Measurements from ENCODE around the gene RING1. TPM values are rescaled to one million over a fixed set of nuclear protein-coding genes. Genes with fewer than 3 reads are reported as not detected.
A peak's percentile ranks its signal among the peaks of the same experiment; 100 is the strongest.

The RING1 gene
- polyA plus RNA-seq, 1 of the 3 experiments (the other 2 are of a cell fraction), result 61.3 TPM

- TF ChIP-seq FOXM1 (IDR thresholded peaks at IDR 0.05; ENCODE audit: low read depth), result no peak
- no peak for TF ChIP-seq GATA2 (CRISPR knock-in tag; IDR thresholded peaks at IDR 0.05)
- no peak for TF ChIP-seq USF1 (IDR thresholded peaks at IDR 0.05; ENCODE audit: borderline replicate concordance, low read depth)
- peak; percentile 59 for TF ChIP-seq CHD2 (IDR thresholded peaks at IDR 0.05; ENCODE audit: low read length, partially characterized antibody)
- no peak for TF ChIP-seq FOSL2 (IDR thresholded peaks at IDR 0.05; ENCODE audit: borderline replicate concordance, low read depth)
- no peak for TF ChIP-seq TAF1 (IDR thresholded peaks at IDR 0.05; ENCODE audit: borderline replicate concordance, low read depth, low read length)
- no peak for TF ChIP-seq RFX5 (IDR thresholded peaks at IDR 0.05; ENCODE audit: low read length)
- TF ChIP-seq MXI1 (IDR thresholded peaks at IDR 0.05; ENCODE audit: low read depth, low read length), result no peak
- TF ChIP-seq IRF3 (IDR thresholded peaks at IDR 0.05; ENCODE audit: low read depth, low read length), result no peak
- no peak for TF ChIP-seq RCOR1 (IDR thresholded peaks at IDR 0.05; ENCODE audit: low read length)
- TF ChIP-seq SIN3A (IDR thresholded peaks at IDR 0.05; ENCODE audit: borderline replicate concordance, low read depth, low read length), result no peak
- no peak for TF ChIP-seq GABPA (IDR thresholded peaks at IDR 0.05; ENCODE audit: low read depth)
- no peak for TF ChIP-seq FOXJ3 (CRISPR knock-in tag; IDR thresholded peaks at IDR 0.05)
- no peak for TF ChIP-seq ZBTB33 (IDR thresholded peaks at IDR 0.05; ENCODE audit: borderline replicate concordance, low read depth)
- TF ChIP-seq NFIC (IDR thresholded peaks at IDR 0.05; ENCODE audit: borderline replicate concordance), result no peak
- TF ChIP-seq POLR2AphosphoS5 (IDR thresholded peaks at IDR 0.05; ENCODE audit: low read depth, low read length), result no peak
- peak; percentile 37; the same call in 1 of the 2 replicates for TF ChIP-seq YY1 (IDR thresholded peaks at IDR 0.05; ENCODE audit: low read depth)
Measured at GRCh38 chr6:33207552-33208090, 679 bp upstream of the RING1 start (continued).

GRCh38 chr6:33209856-33210255 is 1.6 kb downstream of the RING1 start:
- Histone ChIP-seq H3F3A (replicated peaks; ENCODE audit: insufficient read depth) (peaks cover 13% of the 10 kb centered on the region), H3K9me2 (no peaks in the 10 kb centered on the region), H3K27ac (ENCODE audit: low read depth in 2 of 2, low read length in 1 of 2) (no peak overlapping the region), H3K4me2 (no peak overlapping the region), H3K4me3 (ENCODE audit: low read depth in 2 of 2, low read length in 1 of 2) (no peak overlapping the region), H4K20me1 (ENCODE audit: insufficient read depth) (no peaks in the 10 kb centered on the region), H3K9ac (no peak overlapping the region), H3K36me3 (replicated peaks in 1 of 2; ENCODE audit: control insufficient read depth in 1 of 2, insufficient read depth in 2 of 2, low read length in 1 of 2) (peaks cover 10 to 19% of the 10 kb centered on the region in 2 experiments), H3K79me2 (ENCODE audit: insufficient read depth) (peaks cover 14% of the 10 kb centered on the region; the same call in 1 of the 2 replicates), H3K4me1 (ENCODE audit: control insufficient read depth in 1 of 2, insufficient read depth in 2 of 2, low read depth in 1 of 2, low read length in 1 of 2) (peaks cover 20 to 41% of the 10 kb centered on the region in 2 experiments; a peak in 3 of 4 replicates), H3K27me3 (ENCODE audit: insufficient read depth) (no peaks in the 10 kb centered on the region), H3K9me3 (no peaks in the 10 kb centered on the region), H2AFZ (ENCODE audit: low read depth) (no peak overlapping the region)
- TF ChIP-seq MAX (IDR thresholded peaks at IDR 0.05; ENCODE audit: low read depth) (no peak), SIN3A (IDR thresholded peaks at IDR 0.05; ENCODE audit: borderline replicate concordance, low read depth, low read length) (no peak), GABPA (IDR thresholded peaks at IDR 0.05; ENCODE audit: low read depth) (no peak), CHD2 (IDR thresholded peaks at IDR 0.05; ENCODE audit: low read length, partially characterized antibody) (no peak), NFIC (IDR thresholded peaks at IDR 0.05; ENCODE audit: borderline replicate concordance) (no peak), ELF1 (IDR thresholded peaks at IDR 0.05) (no peak), YY1 (IDR thresholded peaks at IDR 0.05; ENCODE audit: low read depth) (no peak), EZH2phosphoT487 (IDR thresholded peaks at IDR 0.05; ENCODE audit: borderline replicate concordance, low read depth) (no peak), RFX5 (IDR thresholded peaks at IDR 0.05; ENCODE audit: low read length) (no peak), REST (IDR thresholded peaks at IDR 0.05; ENCODE audit: low read depth, low read length) (no peak), FOXM1 (IDR thresholded peaks at IDR 0.05; ENCODE audit: low read depth) (no peak), FOXJ3 (CRISPR knock-in tag; IDR thresholded peaks at IDR 0.05) (no peak), RAD21 (IDR thresholded peaks at IDR 0.05; ENCODE audit: low read length) (no peak)
- DNase-seq, result no peak
- POLR2A ChIA-PET, result no interaction called here
- 95% methylated on average over 10 of the region's 10 CpGs for WGBS (ENCODE audit: low lambda C conversion rate)
- CTCF ChIA-PET, result interaction anchor here (3.4 to 3.5 kb wide), 2 partner anchors 11 to 39 kb away, joined by 14 to 27 read pairs; no protein-coding TSS in a partner anchor

Measured in SK-N-SH (cell line).